Stimulated activated CD4-positive, alpha-beta T cell treated with anti-CD3 and anti-CD28 coated beads, Interleukin-4, amount 100 ng/mL, for 4 hours (primary cell): ENCODE measurements around the gene MYO3B.
"Not testable (repeated sequence)": the region's sequence is repeated elsewhere in the genome, so short reads cannot be mapped to it uniquely, and the experiment has no call there.

Experiments
- DNase-seq, 2 experiments: peaks; one replicate each; pipeline ENCODE4 v3.0.0-alpha.2; 2020

Gene MYO3B

DNA sequence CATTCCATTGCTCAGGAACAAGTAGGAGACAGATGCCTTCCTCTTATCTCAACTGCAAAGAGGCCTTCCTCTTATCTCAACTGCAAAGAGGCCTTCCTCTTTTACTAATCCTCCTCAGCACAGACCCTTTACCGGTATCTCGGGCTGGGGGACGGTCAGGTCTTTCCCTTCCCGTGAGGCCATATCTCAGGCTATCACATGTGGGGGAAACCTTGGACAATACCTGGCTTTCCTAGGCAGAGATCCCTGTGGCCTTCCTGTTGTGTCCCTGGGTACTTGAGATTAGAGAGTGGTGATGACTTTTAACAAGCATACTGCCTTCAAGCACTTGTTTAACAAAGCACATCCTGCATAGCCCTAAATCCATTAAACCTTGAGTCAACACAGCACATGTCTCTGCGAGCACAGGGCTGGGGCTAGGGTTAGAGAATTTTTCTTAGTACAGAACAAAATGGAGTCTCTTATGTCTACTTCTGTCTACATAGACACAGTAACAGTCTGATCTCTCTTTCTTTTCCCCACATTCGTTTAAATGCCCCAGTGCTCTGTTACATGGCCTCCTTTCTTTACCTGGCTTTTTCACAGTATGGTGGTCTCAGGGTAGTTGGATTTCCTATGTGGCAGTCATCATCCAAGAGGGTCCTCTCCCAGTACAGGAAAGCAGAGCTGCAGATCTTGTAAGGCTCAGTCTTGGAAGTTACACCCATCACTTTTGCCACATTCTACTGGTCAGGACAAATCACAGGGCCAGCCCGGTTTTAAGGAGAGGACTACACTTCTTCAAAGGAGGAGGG lies 86.0 kb downstream of the MYO3B start:
- DNase-seq: not testable (repeated sequence)

DNA sequence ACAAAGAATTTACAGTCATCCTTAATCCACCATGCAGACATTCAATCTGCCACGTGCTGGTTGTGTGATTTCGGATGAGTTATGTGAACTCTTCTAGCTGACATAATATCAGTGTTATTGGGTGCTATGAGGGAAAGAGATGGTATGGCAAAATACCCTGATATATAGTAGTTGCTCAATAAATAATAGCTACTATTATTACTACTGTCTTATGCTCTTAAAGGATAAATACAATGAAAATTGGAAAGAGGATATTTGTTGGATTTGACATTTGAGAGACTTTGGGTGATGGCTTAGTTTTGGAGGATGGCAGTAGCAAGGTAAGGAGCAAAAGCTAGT lies 86.5 kb downstream of the MYO3B start:
- no peak for DNase-seq

DNA sequence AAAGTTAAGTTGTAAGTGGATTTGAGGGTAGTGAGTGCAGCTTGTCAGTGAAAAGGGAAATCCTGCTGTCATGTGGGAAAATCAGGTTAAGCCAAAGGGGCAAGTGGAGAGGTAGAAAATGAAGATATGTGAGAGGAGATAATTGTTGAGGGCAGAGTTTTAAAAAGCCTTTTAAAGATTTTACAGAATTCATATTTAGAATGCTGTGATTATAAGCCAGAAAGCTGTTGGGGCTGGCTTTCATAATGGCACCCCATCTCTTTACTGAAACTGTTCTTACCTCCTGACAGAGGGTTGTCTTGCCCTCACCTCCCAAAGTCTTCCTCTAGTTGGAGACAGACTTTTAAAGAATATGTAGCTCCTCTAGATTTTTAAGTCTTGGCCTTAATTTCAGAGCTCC lies 86.9 kb downstream of the MYO3B start:
- DNase-seq: no peak

DNA sequence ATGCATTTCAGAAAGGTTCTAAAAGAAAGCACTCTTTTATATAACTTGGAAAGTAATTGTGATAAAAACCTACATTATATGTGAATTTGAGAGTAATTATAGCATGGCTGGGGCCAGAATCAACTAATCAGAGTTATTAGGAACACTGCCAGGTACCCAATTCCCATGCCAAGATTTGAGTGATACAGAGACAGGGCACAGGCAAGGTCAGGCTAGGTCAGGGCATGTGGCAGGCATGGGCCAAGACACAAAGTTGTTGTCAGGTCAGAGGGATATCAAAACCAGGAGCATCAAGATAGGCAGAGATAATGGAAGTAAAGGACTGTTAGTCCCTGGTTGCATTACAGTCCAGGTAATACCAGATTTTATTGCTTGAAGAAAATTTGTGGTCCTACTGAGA lies 87.4 kb downstream of the MYO3B start:
- DNase-seq: no peak

DNA sequence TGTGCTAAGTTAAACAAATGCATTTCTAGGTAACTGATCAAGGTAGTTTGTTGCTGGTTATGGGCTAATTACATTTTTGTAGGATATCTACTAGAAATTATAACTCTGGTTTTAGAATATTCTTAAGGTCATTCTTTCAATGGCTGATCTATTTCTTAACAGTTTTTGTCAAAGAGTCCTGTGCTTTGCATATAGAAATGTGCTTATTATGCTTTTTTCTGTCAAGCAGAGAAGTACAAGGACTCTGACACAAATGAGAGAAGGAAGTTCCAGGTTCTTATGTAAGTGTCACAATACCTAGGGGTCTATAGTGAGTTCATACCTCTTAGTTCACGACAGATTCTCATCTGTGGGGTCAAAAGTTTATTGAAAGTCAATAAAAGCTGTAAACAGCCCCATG lies 88.4 kb downstream of the MYO3B start:
- no peak for DNase-seq

DNA sequence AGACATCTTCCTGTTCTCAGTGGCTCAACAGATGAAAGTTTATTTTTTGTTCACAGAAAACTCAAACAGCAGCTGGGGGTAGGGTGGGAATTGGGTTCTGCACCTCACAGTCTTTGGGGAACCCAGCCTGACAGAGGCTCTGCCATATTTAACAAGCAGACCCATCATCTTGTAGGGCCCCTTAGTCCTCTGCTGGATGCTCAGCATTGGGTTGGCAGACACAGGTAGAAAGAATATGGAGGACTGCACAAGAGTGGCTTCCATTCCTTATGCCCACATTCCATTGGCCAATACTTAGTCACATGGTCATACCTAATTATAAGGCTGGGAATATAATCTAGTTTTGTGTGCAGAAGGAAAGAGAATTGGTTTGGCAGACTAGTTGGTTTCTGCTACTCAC lies 89.1 kb downstream of the MYO3B start:
- DNase-seq: no peak

DNA sequence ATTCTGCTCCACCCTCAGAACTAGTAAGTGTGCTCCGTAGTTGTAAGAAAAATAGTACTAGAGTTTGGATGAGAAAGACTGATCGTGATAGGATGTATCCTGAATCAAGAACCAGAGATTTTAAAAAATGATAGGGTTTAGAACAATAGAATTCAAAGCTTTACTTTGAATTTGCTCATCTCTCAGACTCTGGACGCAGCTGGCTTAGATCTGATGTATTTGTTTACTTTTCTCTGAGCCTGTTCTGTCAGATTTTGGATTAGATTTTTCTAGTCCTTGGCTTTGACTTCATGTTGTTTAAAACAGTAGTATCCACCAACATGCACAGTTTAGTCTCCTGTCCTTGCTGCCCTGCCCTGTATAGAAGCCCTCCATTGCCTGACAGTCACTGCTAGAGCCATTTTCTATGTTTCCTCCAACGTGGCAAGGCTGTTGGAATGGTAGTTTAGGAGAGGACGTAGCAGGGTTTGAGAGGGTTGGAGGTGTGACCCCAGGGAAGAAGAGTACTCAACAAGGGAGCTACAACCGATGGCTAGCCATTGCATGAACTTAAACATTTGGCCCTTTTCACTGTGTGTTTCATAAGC lies 92.4 kb downstream of the MYO3B start:
- DNase-seq: no peak

DNA sequence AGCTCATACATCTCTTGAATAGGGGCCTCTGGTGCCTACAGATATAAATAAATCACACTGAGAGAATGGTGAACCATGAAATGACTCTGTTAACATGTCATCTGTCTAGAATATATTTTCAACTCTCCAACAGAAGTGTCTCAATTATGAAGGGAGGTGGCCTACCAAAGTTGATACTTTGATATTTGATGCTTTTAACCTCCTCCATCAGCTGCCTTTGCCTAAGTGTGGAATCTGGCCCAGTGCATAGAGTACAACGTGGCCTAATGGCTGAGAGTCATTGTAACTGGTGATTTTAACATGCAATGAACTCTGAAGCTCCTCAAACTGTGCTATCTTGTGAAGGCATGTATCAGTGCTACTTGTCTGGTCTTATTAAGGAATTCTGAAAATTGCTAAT lies 93.4 kb downstream of the MYO3B start:
- no peak for DNase-seq

DNA sequence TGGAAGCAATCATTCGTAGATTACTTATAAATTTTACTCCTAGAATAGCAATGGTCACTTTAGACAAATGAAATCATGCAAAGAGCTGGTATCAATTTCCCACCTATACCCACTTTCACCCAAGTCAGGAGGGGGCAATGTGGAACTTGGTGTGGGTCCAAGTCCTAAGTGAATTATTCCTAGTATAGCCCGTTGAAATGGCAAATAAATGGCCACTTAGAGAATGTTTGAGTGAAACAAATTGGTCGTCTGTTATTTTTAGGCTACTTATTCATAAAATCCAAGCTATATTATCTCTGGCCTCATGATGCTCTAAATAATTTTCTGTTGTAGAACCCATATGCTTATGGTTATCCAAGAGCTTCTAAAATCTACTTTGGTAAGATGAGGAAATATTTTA lies 98.1 kb downstream of the MYO3B start:
- DNase-seq: no peak

DNA sequence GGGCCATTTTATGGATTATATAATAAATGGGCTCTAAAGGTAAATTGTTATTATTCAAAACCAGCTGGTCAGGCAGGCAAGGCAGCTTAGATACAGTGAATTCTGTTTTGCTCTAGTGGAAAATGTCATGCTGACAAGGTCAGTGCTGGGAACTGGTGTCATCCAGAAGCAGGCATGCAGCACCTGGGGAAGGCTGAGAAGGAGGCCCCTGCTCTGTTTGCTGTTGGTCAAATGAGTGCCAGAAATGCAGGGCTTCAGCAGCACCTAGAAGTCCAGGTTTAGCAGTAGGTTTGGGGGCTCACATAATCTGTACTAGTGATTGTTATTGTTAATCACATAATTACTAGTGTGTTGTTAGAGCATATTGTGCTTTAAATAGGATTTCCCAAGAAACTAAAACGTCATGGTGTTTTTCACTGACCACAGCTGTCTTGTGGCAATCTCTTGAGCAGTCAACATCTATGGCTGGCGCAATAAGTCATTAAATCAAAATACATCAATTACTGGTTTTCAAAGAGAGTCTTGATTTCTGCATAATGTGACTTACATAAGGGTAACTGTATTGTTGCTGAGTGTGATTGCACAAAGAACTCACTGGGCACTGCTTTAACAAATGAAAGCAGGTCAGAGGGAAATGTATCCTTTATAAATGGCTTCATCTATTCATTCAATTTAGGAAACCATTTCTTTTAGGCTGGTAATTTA lies 99.1 kb downstream of the MYO3B start:
- DNase-seq: no peak

DNA sequence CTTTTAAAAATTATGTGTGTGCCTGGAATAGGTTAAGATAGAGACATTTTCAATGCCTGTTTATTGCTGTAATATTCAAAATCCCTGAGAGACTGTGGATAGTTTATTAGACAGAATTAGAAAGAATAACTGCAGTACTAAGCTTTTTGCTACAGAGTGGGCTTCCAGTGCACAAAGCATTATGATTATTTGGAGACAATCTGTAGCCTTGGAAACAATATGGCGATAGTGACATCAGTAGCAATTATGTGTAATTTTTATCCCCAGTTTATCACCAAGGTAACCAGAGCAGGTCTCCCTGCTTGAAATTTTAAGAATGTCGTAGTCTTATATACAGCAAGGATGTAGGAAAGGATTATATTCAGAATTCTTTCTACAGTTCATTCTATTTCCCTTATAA lies 100.0 kb downstream of the MYO3B start:
- no peak for DNase-seq

DNA sequence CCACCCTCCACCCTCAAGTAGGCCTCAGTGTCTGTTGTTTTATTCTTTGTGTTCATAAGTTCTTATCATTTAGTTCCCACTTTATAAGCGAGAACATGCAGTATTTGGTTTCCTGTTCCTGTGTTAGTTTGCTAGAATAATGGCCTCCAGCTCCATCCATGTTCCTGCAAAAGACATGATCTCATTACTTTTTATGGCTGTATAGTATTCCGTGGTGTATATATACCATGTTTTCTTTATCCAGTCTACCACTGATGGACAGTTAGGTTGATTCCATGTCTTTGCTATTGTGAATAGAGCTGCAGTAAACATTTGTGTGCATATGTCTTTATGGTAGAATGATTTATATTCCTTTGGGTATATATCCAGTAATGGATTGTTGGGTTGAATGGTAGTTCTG lies 101.7 kb downstream of the MYO3B start:
- DNase-seq: not testable (repeated sequence)

DNA sequence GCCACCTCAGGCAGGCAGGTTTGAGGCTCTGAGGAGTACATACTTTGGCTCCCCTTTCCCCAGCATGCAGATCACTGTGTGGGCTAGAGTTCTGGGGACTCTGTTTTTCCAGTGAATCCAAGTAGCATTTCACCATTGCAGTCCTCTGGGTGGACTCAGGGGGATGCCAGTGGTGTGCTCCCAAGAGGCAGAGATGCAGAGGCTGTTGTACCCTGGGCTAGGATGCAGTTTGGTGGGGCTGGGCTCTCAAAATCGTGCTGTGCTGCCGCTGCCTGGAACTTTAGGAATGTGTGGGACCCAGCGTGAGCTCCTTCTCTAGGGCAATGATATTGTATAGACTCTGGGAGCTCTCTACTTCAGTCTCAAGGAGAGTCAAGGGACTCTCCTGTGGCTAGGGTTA lies 104.9 kb downstream of the MYO3B start:
- DNase-seq: no peak

DNA sequence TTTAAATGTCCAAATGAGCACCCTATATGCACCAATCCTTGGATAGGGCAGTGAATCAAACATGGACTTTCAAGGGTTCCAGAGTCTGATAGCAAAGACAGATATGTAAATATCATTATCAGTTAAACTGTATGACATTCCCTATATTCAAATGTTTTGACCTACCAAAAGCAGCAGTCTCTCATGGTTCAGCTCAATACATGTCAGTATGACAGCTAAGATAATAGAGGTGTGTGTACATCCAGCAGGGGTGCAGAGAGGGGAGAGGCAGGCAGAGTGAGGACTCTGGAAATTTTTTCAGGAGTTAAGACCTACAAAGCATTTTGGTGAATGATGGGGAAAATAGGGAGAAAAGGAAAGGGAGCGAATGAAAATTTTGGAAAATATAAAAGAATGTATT lies 106.3 kb downstream of the MYO3B start:
- no peak for DNase-seq

DNA sequence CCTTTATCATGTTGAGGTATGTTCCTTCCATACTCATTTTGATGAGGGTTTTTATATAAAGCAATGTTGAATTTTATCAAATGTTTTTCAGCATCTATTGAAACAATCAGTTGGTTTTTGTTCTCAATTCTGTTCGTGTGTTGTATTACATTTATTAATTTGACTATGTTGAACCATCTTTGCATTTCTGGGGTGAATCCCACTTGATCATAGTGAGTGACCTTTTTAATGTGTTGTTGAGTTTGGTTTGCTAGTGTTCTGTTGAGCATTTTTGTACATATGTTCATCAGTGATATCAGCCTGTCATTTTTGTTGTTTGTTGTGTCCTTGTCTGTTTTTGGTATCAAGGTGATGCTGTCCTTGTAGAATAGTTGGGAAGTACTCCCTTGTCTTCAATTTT lies 110.9 kb downstream of the MYO3B start:
- DNase-seq: no peak

DNA sequence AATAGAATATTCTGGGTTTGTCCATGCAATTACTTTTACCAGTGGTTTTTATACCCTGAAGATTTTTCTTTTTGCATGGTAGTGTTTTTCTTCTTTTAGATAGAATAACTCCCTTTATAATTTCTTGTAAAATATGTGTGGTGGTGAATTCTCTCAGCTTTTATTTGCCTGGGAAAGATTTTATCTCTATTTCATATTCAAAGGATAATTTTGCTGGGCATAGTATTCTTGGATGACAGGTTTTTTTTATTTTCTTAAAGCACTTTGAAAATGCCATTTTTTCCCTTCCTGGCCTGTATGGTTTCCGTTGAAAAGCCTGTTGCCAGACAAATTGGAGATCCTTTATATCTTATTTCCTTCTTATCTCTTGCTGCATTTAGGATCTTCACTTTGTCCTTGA lies 113.5 kb downstream of the MYO3B start:
- DNase-seq: no peak

DNA sequence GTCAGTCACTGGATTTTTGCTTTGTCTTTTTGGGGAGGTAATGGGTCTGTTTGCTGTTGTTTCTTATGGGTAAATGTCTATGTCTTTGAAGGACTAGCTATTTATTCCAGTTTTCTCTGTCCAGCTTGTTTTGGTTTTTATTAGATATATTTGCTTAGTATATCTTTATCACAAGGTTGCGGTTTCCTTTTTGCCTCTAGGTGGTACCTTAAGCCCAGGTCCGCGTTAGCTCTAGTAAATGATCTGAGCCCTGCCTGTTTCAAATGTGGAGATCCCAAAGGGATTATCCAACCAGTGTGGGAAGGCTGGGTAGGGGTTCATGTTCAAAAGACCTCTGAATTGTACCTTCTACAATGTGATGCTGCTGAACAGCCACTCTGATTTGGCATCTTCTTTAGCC lies 114.5 kb downstream of the MYO3B start:
- DNase-seq: no peak

DNA sequence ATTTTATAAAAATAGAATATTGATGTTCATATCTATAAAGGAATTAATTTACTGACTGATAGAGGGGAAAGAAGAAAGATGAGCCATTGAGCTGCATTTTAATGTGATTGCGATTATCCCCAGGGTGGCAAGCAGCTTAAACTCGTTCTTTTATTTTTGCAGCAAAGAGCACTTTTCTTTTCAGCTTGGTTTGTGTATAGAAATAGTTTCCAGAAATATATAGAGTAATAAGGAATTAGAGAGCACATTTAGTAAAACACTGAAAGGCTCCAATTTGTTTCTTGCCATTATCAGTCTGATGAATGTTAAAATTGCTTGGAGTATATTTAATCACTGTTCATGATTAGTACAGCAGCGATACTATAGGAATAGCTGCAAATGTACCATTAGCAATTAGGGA lies 119.5 kb downstream of the MYO3B start:
- no peak for DNase-seq

DNA sequence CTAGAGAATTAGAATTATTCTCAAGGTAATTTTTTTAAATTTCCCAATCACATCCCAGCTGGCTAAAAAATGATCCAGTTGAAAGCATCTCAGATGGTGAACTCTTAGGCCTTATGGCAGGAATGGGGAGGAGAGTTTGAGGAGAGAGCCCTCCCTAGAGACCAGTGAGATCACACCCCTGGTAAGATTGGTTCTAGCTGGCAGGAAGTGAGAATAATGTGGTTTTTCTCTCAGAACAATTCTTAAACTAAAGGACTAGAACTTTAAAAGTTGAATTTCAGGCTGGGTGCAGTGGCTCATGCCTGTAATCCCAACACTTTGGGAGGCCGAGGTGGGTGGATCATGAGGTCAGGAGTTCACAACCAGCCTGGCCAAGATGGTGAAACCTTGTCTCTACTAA lies 120.2 kb downstream of the MYO3B start:
- no peak for DNase-seq

DNA sequence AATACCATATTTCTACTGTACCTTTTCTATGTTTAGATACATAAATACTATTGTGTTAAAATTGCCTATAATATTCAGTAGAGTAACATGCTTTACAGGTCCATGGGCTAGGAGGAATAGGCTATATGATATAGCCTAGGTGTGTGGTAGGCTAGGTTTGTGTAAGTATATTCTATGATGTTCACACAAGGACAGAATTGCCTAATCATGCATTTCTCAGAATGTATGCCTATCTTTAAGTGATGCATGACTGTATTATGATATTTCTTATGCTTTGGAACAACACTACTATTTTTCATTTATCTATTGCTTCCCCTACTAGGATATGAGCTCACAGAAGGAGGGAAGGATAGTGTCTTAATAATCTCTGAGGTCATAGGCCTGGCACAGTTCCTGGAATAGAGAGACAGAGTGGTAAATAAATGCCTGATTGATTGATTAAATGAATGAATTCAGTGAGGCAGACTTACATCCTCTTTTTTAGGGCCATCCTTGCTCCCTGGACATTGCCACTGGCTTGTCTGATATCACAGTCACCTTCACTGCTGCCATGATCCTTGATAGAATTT lies 121.0 kb downstream of the MYO3B start:
- no peak for DNase-seq

DNA sequence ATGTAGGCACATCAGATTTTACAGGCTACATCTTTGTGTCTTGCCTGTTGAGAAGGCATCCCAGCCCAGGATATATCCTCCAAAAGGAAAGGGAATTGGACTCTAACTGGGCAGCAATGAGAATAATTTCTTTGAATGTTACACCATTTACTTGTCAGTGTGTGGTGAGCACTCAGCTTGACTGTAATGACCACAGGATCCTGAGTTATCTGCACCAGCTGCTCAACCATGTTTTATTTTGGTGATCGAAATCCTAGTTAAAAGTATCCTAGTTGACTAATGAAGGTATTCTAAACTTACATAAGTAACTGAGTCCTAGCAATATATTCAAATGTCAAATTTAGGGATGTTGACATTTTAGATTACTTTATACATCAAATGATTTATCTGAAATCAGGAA lies 123.0 kb downstream of the MYO3B start:
- no peak for DNase-seq

DNA sequence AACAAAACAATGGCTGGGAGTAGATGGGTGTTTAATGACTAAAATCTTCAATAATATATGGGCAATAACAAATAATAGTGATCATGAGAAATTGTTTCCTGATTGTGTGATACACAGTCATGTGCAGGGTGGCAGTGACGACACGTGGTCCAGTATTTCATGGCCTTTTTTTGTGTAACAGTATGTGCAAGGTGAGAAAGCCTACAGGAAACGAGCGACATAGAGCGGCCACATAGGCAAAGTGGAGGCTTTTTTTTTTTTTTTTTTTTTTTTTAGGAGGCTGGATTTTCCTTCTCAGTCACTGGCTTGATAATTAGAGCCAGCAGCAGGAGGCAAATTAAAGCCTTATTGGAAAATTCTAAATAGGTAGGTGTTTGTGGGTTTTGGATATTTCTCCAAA lies 123.7 kb downstream of the MYO3B start:
- no peak for DNase-seq

DNA sequence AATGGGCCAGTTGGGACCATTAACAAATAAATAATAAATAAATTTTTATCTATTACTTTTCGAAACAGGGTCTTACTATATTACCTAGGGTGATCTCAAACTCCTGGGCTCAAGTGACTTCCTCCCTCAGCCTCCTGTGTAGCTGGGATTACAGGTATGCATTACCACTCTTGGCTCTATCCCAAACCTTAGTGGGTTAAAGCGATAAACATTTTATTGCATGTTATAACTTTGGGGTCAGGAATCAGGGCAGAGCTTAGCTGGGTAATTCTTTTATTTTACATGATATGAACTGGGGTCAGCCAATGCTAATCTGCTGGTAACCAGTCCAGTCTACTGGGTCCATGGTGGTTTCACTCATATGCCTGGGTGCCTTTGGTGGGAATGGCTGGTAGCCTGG lies 127.8 kb downstream of the MYO3B start:
- DNase-seq: no peak

DNA sequence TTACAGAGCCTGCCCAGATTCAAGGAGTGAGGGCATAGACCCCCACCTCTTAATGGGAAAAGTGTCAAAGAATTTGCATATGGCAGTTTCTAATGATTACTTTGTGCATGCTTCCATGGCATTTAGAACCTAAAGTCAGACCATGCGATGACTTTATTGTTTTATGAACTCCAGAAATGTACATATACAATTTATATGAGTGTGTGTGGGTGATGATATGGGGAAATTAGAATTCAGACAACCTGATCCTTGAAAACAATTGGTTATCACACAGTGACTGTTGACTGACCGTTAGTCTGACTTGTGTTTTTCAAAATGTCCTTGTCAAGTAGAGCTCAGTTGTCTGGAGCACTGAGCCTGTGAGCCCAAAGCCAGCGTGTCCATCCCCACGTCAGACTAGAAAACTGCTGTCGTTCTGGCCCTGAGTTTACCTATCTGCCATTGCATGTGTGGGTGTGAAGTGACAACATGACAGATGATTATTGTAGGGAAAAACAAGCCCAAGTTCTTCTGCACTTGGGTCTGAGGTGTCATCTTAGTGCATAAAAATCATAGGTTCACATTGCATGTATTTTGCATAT lies 128.4 kb downstream of the MYO3B start:
- DNase-seq: no peak
